GM18951 (cell line): ENCODE measurements around the gene GRN.

Experiments
- POLR2A ChIP-seq: IDR thresholded peaks from 4 replicates; pipeline ENCODE4 v1.6.1; 2011; ENCODE audit warnings: mild to moderate bottlenecking; ENCODE audit not compliant: insufficient read length, insufficient read depth; ENCODE audit errors: extremely low read depth
- in situ Hi-C: fragments of 300-500 bp; cut with MboI; formaldehyde crosslinking; loops from one replicate; pipeline ENCODE4 v1.12.0; 2022; ENCODE audit warnings: low sequenced_read_pairs, mixed read lengths, inconsistent platforms; ENCODE audit not compliant: unreplicated experiment

Gene GRN

DNA sequence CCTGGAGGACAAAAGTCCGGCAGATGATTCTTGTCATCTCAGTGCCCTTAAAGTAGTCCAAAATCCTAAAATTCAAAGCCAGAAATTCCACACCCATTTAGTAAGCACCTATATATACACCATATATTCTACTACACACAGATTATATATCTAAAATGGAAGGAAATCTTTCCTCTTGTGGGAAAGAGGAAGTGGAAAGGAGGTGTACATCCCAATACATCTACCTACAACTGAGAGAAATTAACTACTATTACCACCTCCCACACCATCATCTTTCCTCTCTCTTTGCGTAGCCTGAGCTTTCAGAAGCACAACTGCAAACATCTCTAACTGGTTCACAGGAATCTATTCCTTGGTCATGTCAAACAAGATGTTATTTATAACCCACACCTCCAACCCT lies 49.7 kb downstream of the GRN start:
- in situ Hi-C loops, result no loop called here
- TF ChIP-seq POLR2A, result no peak

DNA sequence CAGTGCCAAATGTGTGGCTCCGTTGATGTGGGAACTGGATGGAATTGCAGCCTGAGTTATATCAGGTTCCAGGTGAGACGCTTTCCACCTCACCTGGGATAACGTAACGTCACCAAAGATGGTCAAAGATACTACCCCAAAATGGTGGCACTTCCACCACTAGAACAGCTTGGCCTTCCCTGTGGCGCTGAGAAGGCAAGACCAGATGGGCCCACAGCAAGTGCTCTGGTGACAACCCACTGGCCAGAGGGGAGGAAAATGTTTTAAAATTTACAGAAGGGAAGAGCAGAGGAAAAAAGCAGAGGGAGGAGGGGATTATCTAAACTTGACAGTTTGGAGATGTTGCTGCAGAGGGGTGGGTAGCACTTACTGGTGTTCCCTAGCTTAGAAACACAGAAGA lies 51.8 kb downstream of the GRN start:
- in situ Hi-C loops, result no loop called here
- TF ChIP-seq POLR2A, result no peak

DNA sequence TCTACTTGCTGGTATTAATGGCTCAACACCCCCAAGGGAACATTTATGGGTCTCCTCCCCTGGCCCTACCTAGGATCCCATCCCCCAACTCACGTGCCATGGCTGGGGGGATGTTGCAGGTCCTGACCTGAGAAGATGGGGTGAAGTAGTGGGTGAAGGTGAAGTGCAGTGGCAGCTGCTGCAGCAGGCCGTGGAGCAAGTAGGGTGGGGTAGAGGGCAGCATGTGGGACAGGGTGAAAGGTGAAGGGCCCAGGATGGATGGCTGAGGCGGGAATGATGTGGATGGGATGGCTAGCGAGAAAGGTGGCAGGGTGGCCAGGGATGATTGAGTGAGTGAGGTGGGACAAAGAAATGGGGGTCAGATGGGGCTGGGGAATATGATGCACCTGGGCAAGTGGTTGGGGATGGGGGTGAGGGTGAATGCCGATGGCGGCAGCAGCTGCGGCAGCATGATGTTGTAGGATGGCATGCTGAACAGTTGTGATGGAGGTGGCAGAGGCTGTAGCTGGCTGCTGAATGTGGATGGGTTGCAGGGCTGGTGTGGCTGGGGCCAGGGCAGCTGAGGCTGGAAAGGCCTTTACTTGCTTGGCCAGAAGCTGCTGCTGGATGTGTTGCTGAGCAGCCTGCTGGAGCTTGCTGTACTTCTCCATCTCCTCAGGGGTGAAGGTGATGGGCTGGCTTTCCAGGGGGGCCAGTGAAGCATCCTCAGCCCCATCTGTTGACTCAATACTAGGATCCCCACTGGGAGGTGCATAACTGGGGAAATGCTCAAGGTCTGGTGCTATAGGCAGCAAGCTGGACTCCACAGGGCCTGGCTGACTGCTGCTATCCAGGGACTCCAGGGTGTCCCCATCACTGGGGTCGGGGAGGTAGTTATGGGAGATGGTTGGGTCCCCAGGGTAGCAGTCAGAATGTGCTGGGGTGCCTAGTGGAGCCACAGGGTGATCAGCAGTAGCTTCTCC lies 52.7 kb downstream of the GRN start:
- in situ Hi-C loops, result no loop called here

DNA sequence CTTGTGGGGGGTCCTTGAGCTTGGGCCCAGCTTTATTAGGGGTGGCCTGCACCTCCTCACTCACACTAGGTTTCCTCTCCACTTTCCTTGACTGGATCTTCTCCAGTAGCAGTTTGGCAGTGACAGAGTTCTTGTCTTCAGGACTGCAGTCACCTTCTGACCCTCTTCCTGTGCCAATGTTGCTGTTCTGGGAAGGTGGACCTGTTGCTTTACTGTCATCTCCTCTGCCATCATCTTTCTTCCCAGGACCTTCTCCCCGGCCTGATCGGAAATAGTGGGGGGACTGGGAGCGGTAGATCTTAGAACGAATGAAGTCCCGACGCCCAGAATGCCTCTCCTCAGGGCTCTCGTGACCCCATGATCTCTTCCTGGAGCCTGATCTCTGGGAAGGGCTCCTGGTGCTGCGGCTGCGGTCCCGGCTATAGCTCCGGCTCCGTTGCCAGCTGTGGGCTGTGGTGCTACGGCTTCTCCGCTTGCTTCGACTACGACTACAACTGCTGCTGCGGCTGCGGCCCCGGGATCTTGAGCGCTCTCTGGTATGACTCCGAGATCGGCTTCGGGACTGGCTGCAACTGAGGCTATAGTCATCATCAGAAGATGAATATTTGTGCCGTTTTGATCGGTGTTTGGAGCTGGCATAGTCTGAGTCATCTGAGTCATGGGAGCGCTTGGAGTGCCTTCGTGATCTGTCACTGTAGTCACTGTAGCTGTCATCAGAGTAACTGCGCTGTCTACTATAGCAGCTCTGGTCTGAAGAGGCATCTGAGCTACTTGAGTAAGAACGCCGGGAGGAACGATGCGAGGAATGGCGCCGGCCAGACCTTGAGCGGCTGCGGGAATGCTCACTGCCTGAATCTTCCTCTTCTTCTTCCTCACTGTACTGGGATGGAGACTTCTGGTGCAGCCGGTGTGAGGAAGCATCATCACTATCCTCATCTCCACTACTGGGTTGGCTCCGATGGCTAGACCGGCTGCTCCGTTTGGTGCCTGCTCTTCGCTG lies 53.9 kb downstream of the GRN start:
- in situ Hi-C loops, result no loop called here
- TF ChIP-seq POLR2A, result no peak

More for the DNA sequence above, 52.7 kb downstream of the GRN start:
- TF ChIP-seq POLR2A, result no peak

DNA sequence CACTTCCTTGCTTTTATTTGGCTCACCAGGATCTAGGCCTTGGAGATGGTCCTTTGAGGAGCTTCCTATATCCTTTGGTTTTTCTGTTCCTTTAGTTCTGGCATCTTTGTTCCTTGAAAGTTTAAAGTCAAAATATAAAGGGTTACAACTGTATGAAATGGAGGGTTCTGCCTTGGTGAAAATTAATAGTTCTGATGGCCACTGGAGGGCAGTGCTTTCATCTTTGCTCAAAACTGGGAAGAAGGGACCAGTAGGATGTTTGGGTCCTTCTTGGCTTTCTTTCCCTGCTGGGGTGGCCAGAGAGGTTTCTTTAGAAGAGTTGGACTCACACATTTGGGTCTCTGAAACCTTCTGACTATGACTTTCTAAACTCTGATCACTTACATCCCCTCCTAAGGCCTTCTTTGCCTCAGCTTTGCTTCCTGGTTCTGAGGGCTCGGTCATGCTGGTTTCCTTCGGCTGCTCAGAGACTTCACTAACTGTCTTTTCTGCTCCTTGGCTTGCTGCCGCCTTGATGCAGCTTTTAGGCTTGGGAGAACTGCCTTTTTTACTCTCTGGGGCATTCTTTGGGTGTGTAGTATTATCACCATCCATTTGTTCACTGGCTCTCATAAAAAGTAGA lies 55.2 kb downstream of the GRN start:
- no peak for TF ChIP-seq POLR2A
- in situ Hi-C loops, result no loop called here
